ENCODE measurements around the gene TIGAR.

Gene TIGAR

DNA sequence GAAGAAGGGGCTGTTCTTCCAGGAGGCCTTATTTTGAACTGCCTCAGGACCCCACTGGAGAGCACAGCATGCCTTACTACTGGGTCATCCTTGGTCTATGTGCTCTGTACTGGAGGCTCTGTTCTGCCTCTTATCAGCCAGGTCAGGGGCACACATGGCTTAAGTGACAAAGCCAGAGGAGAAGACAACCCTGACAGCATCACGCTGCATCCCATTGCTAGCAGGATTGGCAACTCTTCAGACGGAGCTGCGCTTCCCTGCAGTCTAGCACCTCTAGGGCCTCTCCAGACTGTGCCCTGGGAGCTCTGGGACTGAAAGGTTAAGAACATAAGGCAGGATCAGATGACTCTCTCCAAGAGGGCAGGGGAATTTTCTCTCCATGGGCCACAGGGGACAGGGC is 17.3 kb upstream of the TIGAR start:
- no peak for TF ChIP-seq ZBTB7A (IDR thresholded peaks at IDR 0.05; ENCODE audit: low read depth)
- TF ChIP-seq FOXM1 (IDR thresholded peaks at IDR 0.05; ENCODE audit: borderline replicate concordance, low read depth): no peak
- TF ChIP-seq NFIC (IDR thresholded peaks at IDR 0.05): no peak
- TF ChIP-seq TCF12 (IDR thresholded peaks at IDR 0.05; ENCODE audit: low read depth): no peak
- TF ChIP-seq TAF1 (IDR thresholded peaks at IDR 0.05; ENCODE audit: low read depth): no peak
- TF ChIP-seq, protein P1, sequence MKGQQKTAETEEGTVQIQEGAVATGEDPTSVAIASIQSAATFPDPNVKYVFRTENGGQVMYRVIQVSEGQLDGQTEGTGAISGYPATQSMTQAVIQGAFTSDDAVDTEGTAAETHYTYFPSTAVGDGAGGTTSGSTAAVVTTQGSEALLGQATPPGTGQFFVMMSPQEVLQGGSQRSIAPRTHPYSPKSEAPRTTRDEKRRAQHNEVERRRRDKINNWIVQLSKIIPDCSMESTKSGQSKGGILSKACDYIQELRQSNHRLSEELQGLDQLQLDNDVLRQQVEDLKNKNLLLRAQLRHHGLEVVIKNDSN (IDR thresholded peaks at IDR 0.05): no peak

DNA sequence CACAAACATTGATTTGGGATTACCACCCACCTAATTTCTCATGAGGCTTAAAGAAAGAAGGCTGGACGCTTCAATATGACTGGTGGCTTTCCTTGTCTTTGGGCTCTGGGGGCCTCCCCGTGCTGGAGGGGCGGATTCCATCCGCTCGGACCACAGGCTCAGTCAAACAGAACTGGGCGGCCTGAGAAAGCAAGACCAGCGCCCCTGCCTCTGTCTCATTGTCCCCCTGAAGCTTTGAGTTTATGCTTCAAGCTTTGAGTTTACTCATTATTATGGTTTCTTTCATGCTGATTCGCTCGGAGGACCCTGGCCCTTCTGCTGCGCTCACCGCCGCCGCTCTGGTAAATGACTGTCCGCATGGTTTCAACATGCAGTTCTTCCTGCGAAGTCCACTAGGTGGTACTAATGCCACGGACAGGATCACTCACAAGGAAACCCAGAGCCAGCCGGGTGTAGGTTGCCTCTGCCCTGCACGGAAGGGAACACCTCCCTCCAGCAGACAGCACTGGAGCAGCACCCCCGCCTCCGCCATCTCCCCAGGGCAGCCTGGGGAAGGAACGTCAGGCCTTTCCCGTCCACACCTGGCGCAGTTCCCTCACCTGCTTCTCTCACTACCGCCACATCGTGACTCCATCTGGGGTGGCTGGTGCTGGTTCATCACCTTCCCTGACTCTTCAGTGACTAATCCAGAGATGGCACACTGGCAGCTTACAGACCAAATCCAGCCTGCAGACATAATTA is 13.2 kb upstream of the TIGAR start:
- TF ChIP-seq TCF12 (IDR thresholded peaks at IDR 0.05; ENCODE audit: low read depth): no peak
- no peak for TF ChIP-seq EP300 (IDR thresholded peaks at IDR 0.05; ENCODE audit: borderline replicate concordance)
- no peak for TF ChIP-seq NFIC (IDR thresholded peaks at IDR 0.05)
- TF ChIP-seq EGR1 (IDR thresholded peaks at IDR 0.05): no peak
- no peak for TF ChIP-seq CEBPB (IDR thresholded peaks at IDR 0.05)
- TF ChIP-seq, protein P2, sequence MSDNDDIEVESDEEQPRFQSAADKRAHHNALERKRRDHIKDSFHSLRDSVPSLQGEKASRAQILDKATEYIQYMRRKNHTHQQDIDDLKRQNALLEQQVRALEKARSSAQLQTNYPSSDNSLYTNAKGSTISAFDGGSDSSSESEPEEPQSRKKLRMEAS (IDR thresholded peaks at IDR 0.05): peak; percentile 54; the same call in 1 of the 2 replicates
- no peak for TF ChIP-seq YY1 (IDR thresholded peaks at IDR 0.05; ENCODE audit: low read depth)
- TF ChIP-seq, protein P3, sequence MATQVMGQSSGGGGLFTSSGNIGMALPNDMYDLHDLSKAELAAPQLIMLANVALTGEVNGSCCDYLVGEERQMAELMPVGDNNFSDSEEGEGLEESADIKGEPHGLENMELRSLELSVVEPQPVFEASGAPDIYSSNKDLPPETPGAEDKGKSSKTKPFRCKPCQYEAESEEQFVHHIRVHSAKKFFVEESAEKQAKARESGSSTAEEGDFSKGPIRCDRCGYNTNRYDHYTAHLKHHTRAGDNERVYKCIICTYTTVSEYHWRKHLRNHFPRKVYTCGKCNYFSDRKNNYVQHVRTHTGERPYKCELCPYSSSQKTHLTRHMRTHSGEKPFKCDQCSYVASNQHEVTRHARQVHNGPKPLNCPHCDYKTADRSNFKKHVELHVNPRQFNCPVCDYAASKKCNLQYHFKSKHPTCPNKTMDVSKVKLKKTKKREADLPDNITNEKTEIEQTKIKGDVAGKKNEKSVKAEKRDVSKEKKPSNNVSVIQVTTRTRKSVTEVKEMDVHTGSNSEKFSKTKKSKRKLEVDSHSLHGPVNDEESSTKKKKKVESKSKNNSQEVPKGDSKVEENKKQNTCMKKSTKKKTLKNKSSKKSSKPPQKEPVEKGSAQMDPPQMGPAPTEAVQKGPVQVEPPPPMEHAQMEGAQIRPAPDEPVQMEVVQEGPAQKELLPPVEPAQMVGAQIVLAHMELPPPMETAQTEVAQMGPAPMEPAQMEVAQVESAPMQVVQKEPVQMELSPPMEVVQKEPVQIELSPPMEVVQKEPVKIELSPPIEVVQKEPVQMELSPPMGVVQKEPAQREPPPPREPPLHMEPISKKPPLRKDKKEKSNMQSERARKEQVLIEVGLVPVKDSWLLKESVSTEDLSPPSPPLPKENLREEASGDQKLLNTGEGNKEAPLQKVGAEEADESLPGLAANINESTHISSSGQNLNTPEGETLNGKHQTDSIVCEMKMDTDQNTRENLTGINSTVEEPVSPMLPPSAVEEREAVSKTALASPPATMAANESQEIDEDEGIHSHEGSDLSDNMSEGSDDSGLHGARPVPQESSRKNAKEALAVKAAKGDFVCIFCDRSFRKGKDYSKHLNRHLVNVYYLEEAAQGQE (IDR thresholded peaks at IDR 0.05; ENCODE audit: low read depth): no peak
- TF ChIP-seq TAF1 (IDR thresholded peaks at IDR 0.05; ENCODE audit: low read depth): no peak
- TF ChIP-seq ZBTB7A (IDR thresholded peaks at IDR 0.05; ENCODE audit: low read depth): no peak
- TF ChIP-seq, protein P1 (IDR thresholded peaks at IDR 0.05): no peak
- TF ChIP-seq RAD21 (IDR thresholded peaks at IDR 0.05; ENCODE audit: low read depth): peak; percentile 89
- no peak for TF ChIP-seq CREB1 (IDR thresholded peaks at IDR 0.05; ENCODE audit: low read depth)
- no peak for TF ChIP-seq FOXM1 (IDR thresholded peaks at IDR 0.05; ENCODE audit: borderline replicate concordance, low read depth)
- no peak for TF ChIP-seq TEAD4 (IDR thresholded peaks at IDR 0.05)

DNA sequence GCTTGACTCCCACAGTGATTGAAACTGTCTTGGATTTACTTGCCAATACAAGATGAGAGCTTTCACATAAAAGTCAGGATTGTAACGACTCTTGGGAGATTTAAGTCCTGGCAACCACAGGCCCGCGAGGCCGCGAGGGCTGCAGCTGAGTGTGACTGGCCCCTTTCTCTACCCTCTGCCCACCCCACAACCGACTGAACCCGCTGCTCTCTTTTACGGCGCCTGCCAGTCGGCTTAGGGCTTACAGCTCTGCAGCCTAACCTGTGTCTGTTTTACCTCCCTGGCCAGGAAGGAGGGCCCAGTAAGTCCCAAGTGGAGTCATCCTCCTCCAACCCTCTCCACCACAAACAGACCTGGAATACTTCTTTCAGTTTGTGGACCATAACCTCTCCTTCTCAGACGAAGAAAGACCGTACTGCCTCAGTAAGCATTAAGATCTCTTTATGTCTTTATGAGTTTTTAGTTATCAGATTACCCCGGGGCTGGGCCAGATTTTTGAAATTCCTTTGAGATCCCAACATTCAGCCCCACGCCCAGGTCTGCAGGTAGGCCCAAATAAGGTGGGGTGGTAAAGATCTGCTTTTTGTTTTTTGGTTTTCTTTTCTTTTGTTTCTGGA is 12.6 kb upstream of the TIGAR start:
- peak; percentile 41; the same call in 1 of the 2 replicates for TF ChIP-seq TEAD4 (IDR thresholded peaks at IDR 0.05)
- TF ChIP-seq, protein P3 (IDR thresholded peaks at IDR 0.05; ENCODE audit: low read depth): no peak

DNA sequence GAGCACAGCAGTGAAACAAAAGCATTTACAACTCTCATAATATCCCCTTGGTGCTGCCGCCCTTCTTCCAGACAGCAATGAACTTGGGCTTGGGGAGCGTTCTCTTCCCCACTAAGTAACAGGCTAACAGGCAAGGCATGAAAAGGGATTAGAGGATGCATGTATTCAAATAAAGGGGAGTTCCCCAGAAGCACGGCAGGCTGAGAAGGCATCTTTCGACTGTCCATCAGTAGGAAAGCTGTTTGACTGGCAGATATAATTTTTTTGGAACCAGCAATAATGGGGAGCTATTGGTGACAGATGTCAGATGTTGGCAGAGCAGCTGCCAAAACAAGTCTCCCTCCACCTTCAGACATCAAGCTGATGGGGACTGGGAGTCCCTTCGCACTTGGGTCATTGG is 9.2 kb upstream of the TIGAR start:
- TF ChIP-seq FOXM1 (IDR thresholded peaks at IDR 0.05; ENCODE audit: borderline replicate concordance, low read depth) (no peak), CREB1 (IDR thresholded peaks at IDR 0.05; ENCODE audit: low read depth) (no peak), ZBTB7A (IDR thresholded peaks at IDR 0.05; ENCODE audit: low read depth) (no peak), YY1 (IDR thresholded peaks at IDR 0.05; ENCODE audit: low read depth) (no peak), NFIC (IDR thresholded peaks at IDR 0.05) (no peak), EP300 (IDR thresholded peaks at IDR 0.05; ENCODE audit: borderline replicate concordance) (no peak)
- TF ChIP-seq, protein P3 (IDR thresholded peaks at IDR 0.05; ENCODE audit: low read depth): no peak
- TF ChIP-seq, protein P2 (IDR thresholded peaks at IDR 0.05): no peak

All from Ishikawa (cell line).